Islet precursor cell (in vitro differentiated cells): ENCODE data around the gene MIPOL1.
"Not testable (repeated sequence)": the region's sequence is repeated elsewhere in the genome, so short reads cannot be mapped to it uniquely, and the experiment has no call there.

Source experiments
- DNase-seq: peaks from one replicate; pipeline ENCODE4 v3.0.0-alpha.2; 2018

Gene MIPOL1

GRCh38 chr14:37411079-37411735 is 213.5 kb downstream of the MIPOL1 start:
- no peak for DNase-seq

DNA sequence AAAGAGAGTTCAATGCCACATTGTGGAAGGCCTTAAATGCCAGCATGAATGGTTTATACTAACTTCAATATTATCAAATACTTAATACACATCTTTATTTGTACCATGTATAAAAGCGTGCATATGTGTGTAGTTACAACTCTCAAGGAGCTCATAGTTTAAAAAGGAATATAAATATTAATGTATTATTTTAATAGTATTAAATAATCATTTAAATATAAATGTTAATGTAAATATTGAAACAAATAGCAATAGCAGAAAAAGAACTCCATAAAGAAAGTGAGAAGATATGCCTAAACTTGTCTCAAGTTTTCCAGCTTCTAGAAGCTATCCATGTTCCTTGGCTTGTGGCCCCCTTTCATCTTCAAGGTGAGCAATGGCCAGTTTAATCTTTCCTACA is 215.3 kb downstream of the MIPOL1 start:
- no peak for DNase-seq

GRCh38 chr14:37413504-37414003 is 215.8 kb downstream of the MIPOL1 start:
- DNase-seq = no peak

DNA sequence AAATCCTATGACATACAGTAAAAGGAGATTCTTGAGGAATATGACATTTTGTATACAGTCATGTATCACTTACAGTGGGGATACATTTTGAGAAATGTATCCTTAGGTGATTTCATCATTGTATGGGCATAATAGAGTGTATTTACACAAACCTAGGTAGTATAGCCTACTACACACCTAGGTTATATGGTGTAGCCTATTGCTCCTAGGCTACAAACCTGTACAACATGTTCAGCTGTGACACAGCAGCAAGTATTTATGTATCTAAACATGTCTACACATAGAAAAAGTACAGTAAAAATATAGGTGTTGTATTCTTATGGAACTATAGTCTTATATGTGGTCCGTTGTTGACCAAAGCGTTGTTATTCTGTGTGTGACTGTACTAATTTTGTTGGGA is 218.5 kb downstream of the MIPOL1 start:
- DNase-seq = no peak

DNA sequence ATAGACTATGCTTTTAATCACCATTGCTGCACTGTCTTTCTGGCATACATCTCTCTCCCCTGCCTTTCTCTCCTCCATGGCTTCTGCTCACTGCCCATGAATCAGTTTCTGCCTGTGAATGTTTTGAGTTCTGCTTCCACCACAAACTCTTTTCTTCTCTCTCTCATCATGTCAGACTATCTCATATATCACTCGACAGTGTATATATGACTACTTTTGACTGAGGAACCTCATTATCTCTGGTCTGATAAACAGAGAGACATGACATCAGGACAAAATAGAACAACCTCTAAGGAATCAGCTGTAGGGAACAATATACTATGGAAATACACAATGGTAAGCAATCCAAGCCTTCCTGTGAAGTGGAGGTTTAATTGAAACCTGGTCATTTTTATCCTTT is 219.4 kb downstream of the MIPOL1 start:
- no peak for DNase-seq

GRCh38 chr14:37417833-37418232 is 220.1 kb downstream of the MIPOL1 start:
- no peak for DNase-seq

GRCh38 chr14:37420622-37421021 is 222.9 kb downstream of the MIPOL1 start:
- no peak for DNase-seq

DNA sequence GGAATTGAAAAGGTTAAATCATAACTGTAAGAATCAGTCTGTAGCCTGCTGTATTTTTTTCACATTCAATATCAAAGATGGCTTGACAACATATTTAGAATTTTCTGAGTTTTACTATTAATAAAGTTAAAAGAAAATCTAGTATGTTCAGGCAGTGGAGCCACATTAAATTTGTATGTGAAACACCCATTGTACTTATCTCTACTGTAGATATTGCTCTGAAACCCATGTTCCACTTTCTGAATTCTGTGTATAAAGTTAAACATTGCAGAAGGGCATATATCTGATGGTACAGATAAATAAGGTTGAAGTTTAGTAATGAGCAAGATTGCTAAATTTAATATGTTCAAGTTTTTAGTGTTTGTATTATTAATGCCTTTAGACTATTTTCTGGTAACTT is 224.6 kb downstream of the MIPOL1 start:
- no peak for DNase-seq

- DNase-seq = no peak
Observed at GRCh38 chr14:37422748-37423147, 225.0 kb downstream of the MIPOL1 start.

- no peak for DNase-seq
Observed at GRCh38 chr14:37428954-37429353, 231.2 kb downstream of the MIPOL1 start.

DNA sequence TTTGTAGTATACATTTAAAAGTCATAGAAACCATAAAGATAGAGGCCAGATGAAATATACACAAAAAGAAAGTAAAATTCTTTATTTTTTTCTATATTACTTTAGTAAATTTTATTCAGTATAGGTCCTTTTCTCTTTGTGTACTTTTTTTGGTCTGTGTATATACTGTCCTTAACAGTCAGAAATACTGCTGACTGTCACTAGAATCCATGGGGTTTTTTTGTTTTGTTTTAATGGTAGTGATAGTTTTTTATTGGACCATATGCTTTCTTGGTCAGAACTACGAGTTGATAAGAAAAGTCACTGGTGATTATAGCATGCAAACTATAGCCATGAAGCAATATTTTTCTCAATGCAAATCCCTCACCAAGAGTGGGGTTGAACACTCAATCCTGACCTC is 231.9 kb downstream of the MIPOL1 start:
- DNase-seq = no peak

DNA sequence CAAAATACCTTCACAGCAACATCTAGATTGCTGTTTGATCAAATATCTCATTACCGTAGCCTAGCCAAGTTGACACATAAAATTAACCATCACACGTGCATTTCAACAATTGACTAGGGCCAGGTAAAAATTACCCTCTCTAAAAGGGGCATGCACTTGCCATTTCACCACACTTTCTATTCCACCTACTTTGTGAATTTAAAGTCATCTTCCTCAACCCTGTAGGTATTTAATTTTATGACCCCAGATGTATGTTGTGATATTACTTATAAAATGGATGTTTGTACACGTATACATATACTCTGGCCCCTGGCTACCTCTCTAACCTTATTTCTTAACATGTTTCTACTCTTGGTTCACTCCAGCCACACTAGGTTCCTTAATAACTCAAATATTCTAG is 237.1 kb downstream of the MIPOL1 start:
- DNase-seq = no peak

GRCh38 chr14:37436519-37436918 is 238.8 kb downstream of the MIPOL1 start:
- DNase-seq = no peak

DNA sequence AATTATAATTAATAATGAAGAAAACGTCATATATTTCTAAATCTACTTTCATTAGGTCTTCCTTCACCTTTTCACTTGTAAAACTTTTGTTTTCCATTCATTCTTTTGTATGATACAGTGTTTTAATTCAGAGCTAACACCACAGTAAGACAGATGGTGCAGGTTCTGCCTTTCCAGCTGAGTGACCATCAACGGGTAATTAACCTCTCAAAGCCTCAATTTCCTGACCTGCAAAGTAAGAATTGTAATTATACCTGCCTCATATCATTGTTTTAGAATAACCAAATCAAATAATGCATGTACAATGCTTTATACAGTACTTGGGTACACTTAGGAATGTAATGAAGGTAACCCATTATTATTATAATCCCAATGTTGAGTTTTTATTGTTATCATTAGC is 239.8 kb downstream of the MIPOL1 start:
- no peak for DNase-seq

DNA sequence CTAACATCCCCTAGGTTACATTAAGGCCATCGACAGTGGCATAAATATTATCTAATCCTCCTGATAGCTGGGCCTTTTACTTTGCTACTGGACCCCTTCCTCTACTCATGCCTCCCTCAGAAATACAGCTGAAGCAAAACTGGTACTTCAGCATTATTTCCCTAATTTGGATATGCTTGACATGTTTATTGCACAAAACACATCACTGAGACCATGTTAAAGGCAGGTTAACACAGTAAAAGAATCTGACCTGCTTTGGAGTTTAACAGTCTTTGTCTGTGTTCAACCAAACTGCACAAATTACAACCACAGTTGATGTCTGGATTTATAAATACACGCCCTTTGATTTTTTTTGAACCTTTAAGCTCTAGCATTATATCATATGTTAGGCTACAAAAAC is 240.7 kb downstream of the MIPOL1 start:
- no peak for DNase-seq

DNA sequence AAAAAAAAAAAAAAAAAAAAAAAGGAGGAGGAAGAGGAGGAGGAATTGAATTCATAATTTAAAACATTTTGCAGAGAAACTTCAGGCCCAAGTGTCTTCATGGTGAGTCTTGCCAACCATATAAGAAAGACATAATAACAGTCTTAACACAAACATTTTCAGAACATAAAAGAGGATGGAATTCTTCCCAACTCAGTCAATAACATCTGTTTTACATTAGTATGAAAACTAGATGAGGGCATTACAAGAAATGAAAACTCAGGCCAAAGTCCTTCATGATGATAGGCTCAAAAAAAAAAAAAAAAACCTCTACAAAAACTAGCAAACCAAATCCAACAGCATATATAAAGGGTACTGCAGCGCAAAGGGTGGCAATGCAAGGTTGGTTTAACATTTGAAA is 245.7 kb downstream of the MIPOL1 start:
- no peak for DNase-seq

GRCh38 chr14:37447883-37448391 is 250.2 kb downstream of the MIPOL1 start:
- no peak for DNase-seq

DNA sequence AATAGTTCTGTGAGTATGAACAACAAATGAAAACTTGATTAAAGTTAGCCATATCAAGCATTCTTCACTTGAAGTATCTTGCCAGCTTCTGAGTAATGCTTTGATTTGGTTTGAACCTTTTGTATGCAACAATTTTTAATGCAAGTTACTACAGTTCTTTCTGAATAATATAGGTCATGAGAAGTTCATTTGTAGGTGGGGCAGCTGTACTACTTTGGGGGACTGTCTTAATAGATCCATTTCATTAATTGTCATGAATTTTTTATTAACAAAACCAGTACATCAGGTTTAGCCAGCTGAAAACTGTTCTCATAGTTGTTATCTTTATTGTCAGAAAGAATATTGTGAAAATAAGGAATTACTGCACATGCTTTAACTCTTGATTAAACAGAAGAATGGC is 254.6 kb downstream of the MIPOL1 start:
- DNase-seq = no peak

DNA sequence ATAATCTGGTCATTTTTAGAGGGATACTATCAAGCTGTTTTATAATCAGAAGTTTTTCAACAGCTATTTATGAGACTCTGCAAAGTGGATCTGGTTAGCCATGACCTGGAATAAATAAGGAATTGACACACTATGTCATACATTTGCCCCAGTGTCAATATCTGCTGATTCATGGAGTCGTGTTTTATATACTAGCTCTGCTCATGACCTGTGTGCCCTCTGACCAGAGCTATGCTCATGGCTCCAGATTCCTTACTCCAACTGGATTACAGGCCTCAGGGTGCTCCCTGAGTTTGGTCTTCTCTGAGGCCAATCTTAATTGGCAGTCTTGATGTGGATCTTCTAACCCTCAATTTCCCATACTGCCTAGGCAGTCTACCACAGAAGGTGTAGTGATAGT is 256.2 kb downstream of the MIPOL1 start:
- no peak for DNase-seq

- no peak for DNase-seq
Observed at GRCh38 chr14:37457334-37457733, 259.6 kb downstream of the MIPOL1 start.

DNA sequence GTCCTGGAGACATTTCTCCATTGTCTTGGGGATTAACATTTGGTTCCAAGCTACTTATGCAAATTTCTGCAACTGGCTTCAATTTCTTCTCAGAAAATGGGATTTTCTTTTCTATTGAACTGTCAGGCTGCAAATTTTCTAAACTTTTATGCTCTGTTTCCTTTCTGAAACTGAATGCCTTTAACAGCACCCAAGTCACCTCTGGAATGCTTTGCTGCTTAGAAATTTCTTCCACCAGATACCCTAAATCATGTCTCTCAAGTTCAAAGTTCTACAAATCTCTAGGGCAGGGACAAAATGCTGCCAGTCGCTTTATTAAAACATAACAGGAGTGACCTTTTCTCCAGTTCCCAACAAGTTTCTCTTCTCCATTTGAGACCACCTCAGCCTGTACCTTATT is 264.7 kb downstream of the MIPOL1 start:
- not testable (repeated sequence) for DNase-seq

DNA sequence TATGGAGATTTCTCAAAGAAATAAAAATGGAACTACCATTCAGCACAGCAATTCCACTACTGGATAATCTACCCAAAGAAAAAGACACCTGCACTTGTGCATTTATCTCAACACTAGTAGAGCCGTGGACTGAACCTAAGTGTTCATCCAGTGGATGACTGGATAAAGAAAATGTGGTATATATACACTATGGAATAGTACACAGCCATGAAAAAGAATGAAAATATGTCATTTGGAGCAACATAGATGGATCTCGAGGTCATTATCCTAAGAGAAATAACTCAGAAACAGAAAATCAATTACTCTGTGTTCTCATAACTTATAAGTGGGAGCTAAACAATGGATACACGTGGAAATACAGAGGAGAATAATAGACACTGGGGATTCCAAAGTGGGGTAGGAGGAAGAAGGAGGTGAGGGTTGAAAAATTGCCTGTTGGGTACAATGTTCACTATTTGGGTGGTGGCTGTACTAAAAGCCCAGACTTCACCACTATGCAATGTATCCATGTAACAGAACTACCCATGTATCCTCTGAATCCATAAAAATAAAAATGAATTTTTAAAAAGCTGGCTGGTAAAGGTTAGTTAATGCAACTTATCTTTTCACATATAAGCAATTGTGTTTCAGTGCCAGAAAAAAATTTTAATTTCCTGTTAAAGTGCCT is 266.6 kb downstream of the MIPOL1 start:
- no peak for DNase-seq

GRCh38 chr14:37466003-37466622 is 268.4 kb downstream of the MIPOL1 start:
- DNase-seq = no peak

- no peak for DNase-seq
Observed at GRCh38 chr14:37466623-37467088, 268.9 kb downstream of the MIPOL1 start.
